Right lobe of liver (tissue), 6 donors: ENCODE data around the gene SLC39A6. TPM values are rescaled to one million over a fixed set of nuclear protein-coding genes. Genes with fewer than 3 reads are reported as not detected.

Source experiments
- ATAC-seq, 4 donors: fragments of 200-7000 bp; cut with Tn5 transposase; one replicate each; pipeline ENCODE4 v1.9.1; 2020; ENCODE audit warnings: mild to moderate bottlenecking in 4 of 4, moderate library complexity in 4 of 4
- DNase-seq, 3 donors: peaks; one replicate each; pipeline ENCODE4 v3.0.0-alpha.2; 2020
- H3K27ac ChIP-seq, 3 donors: fragments of 200-600 bp; one replicate each; pipeline ENCODE4 v1.8.0; 2022
- H3K27me3 ChIP-seq, 2 donors: fragments of 200-600 bp; one replicate each; pipeline ENCODE4 v1.8.0; 2022
- H3K36me3 ChIP-seq, 4 donors: fragments of 200-600 bp; sonication (generic) in 1 of 4; one replicate each; pipeline versions ENCODE4 v1.5.1 to v1.8.0; 2017 to 2022; ENCODE audit warnings: control low read depth in 1 of 4
- H3K4me1 ChIP-seq, 4 donors: fragments of 200-600 bp; sonication (generic) in 1 of 4; one replicate each; pipeline versions ENCODE4 v1.5.1 to v1.8.0; 2017 to 2022; ENCODE audit warnings: control low read depth in 1 of 4
- H3K4me3 ChIP-seq, 3 donors: fragments of 200-600 bp; one replicate each; pipeline ENCODE4 v1.8.0; 2022
- H3K9me3 ChIP-seq, 4 donors: fragments of 200-600 bp; sonication (generic) in 1 of 4; one replicate each; pipeline versions ENCODE4 v1.5.1 to v1.8.0; 2017 to 2022; ENCODE audit warnings: control low read depth in 1 of 4
- POLR2A ChIP-seq: fragments of 450-650 bp; IDR thresholded peaks from one replicate; pipeline ENCODE4 v1.6.1; 2017; ENCODE audit warnings: antibody characterized with exemption, mild to moderate bottlenecking
- WGBS: methylation state at CpG from one replicate; pipeline ENCODE4 v1.1.6; 2018; ENCODE audit warnings: low coverage, low lambda C conversion rate; ENCODE audit not compliant: insufficient coverage; ENCODE audit errors: missing lambda C conversion rate; 5-methylcytosine and 5-hydroxymethylcytosine counted together
- intact Hi-C, 2 donors: fragments of 100-400 bp; cut with DNase I; formaldehyde crosslinking; loops; one replicate each; pipeline versions ENCODE4 v1.11.2 to v1.14.1; 2022
- total RNA-seq, 6 experiments: library from RNA; depleted of rRNA in 2 of 6; stranded (reverse); fragments of >200 nt in 2 of 6; fragmentation: NEBNext Ultra II Directional in 3 of 6; extraction: Animal tissue kit (Norgen Biotek cat#: 25700) in 3 of 6; gene quantifications; one replicate each; pipeline versions ENCODE4 v1.1.0 to v1.2.4, GENCODE V29; 2016 to 2023
- TF ChIP-seq, protein P1 (sequence below), 4 donors: fragments of 200-600 bp in 3 of 4; fragments of 450-650 bp in 1 of 4; IDR thresholded peaks; one replicate each; pipeline versions ENCODE4 v1.5.1 to v1.8.0; 2016 to 2022; ENCODE audit warnings: antibody characterized with exemption in 4 of 4, mild to moderate bottlenecking in 2 of 4
- donor health status: DM: no; HTN: yes; CAD: no.
- donor health status: DM: no; HTN: no; CAD: no.
- donor health status: DM: no; HTN: no; CAD: no.
- donor health status: DM: no; HTN: yes; CAD: no.
- donor health status: DM: no; HTN: yes; CAD: no.

Gene SLC39A6
- total RNA-seq, 6 experiments from 2014 or later = 6.5 to 13.2 (median 8.7) TPM

DNA sequence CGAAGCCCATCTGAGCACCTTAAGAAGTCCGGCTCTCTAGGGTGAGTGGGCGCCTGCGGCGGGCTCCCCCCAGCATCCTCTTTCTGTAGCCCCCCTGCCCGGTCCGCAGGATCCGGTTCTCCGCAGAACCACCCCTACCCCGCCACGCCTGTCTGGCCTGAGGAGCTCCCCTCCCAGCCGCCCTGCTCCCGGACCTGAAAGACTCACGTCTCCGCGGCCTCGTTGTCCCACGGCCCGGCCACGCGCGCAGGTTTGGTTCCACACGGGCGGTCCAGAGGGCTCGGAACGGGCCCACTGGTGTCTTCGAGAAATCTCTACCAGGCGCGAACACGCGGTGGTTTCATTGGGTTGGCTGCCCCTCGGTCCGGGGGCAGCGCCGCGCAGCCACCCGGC, 237 bp downstream of the SLC39A6 start:
- WGBS = 0% methylated on average over 15 of the region's 37 CpGs
- intact Hi-C loops = no loop called here
- Histone ChIP-seq H3K9me3 (no peaks in the 10 kb centered on the region), H3K27me3 (no peaks in the 10 kb centered on the region), H3K36me3 (peaks cover 0 to 9% (median under 1%) of the 10 kb centered on the region in 4 donors), H3K27ac (peak overlapping the region; percentile 96 to 99 (median 99)), H3K4me3 (peak overlapping the region; percentile 65 to 75 (median 65)), H3K4me1 (peaks cover 0 to 24% (median 6%) of the 10 kb centered on the region in 4 donors)
- ATAC-seq (peak in 2 of 4 donors; percentile 0 to 2), DNase-seq (no peak)
- TF ChIP-seq POLR2A = no peak
- TF ChIP-seq, protein P1, sequence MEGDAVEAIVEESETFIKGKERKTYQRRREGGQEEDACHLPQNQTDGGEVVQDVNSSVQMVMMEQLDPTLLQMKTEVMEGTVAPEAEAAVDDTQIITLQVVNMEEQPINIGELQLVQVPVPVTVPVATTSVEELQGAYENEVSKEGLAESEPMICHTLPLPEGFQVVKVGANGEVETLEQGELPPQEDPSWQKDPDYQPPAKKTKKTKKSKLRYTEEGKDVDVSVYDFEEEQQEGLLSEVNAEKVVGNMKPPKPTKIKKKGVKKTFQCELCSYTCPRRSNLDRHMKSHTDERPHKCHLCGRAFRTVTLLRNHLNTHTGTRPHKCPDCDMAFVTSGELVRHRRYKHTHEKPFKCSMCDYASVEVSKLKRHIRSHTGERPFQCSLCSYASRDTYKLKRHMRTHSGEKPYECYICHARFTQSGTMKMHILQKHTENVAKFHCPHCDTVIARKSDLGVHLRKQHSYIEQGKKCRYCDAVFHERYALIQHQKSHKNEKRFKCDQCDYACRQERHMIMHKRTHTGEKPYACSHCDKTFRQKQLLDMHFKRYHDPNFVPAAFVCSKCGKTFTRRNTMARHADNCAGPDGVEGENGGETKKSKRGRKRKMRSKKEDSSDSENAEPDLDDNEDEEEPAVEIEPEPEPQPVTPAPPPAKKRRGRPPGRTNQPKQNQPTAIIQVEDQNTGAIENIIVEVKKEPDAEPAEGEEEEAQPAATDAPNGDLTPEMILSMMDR (IDR thresholded peaks at IDR 0.05) = no peak

DNA sequence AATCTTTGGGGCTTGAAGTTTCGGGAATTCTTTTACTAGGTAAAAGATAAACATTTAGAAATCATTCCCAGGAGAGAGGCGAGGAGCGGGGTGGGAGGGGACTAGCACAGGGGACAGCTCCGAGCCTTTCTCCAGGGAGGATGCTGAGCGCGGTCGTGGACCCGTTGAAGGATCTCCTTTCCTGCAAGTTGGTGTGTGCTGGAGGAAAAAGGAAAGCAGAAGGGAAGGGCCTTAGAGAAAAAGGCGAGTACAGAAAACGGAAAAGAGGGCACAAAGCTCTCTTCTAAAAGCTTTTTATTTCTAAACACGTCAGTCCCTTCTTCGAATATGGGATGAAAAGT, 640 bp downstream of the SLC39A6 start:
- Histone ChIP-seq H3K27me3 (no peaks in the 10 kb centered on the region), H3K36me3 (peaks cover 0 to 12% (median 3%) of the 10 kb centered on the region in 4 donors), H3K4me3 (peak overlapping the region; percentile 65 to 75 (median 65)), H3K27ac (peak overlapping the region in 1 of 3 donors; percentile 99), H3K4me1 (peaks cover 0 to 24% (median 6%) of the 10 kb centered on the region in 4 donors), H3K9me3 (no peaks in the 10 kb centered on the region)
- intact Hi-C loops = no loop called here
- ATAC-seq (peak in 1 of 4 donors; percentile 4), DNase-seq (peak in 1 of 3 donors; percentile 35)
- TF ChIP-seq, protein P1 (IDR thresholded peaks at IDR 0.05) = no peak
- no peak for TF ChIP-seq POLR2A
- WGBS = under 1% methylated on average over 12 of the region's 12 CpGs

DNA sequence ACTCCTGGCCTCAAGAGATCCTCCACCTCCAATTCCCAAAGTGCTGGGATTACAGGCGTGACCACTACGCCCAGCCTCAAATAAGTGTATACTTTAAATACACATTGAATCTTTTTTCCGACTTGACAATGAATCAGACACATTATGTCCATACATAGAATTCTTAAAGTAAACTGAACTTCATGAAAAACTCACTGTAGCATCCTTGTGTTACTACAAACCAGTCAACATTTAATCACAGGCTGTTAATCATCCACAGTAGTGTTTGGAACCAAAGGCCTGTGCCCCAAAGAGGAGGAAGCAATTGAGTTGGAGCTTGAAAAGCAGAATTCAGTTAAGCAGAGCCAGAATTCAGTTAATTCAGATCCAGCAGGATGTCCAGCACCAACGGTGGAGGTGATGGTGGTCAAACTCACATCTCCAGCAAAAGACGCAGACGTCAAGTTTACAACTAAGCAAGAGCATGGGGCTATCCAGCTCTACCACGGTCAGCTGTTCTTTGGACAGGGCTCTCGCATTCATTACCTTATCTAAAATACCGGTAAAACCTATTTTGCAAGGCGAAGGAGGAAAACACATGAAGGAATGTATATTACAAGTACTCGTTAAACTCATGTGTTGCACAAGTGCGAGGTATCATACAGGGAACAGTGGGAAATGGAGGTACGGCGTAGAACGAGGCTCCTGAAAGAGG, 1.2 kb downstream of the SLC39A6 start:
- WGBS = 37% methylated on average over 14 of the region's 15 CpGs
- Histone ChIP-seq H3K4me1 (peaks cover 0 to 24% (median 6%) of the 10 kb centered on the region in 4 donors), H3K9me3 (no peaks in the 10 kb centered on the region), H3K27me3 (no peaks in the 10 kb centered on the region), H3K27ac (no peak overlapping the region), H3K4me3 (peak overlapping the region; percentile 65 to 75 (median 65)), H3K36me3 (peaks cover 0 to 16% (median 4%) of the 10 kb centered on the region in 4 donors)
- ATAC-seq (no peak), DNase-seq (no peak)
- no peak for TF ChIP-seq POLR2A
- TF ChIP-seq, protein P1 (IDR thresholded peaks at IDR 0.05) = no peak
- intact Hi-C loops = no loop called here

DNA sequence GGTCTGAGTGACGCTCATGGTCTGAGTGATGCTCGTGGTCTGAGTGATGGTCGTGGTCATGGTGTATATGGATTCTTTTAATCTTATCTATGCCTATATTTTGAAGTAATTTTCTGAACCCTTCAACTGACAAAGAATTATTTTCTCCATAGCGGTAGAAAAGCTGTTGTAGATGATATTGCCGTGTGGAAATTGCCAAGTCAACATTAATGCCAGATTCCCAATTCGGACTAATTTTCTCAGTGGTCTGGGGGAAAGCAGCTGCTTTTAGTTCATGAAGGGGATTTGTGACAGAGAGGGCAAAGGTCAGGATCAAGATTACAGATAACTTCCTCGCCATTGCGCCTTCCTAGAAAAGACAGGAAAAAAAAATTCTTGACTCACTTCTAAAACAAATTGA, 2.5 kb downstream of the SLC39A6 start:
- TF ChIP-seq POLR2A = no peak
- TF ChIP-seq, protein P1 (IDR thresholded peaks at IDR 0.05) = no peak
- intact Hi-C loops = no loop called here

More for the DNA sequence above, 2.5 kb downstream of the SLC39A6 start:
- no peaks in the 10 kb centered on the region for H3K27me3 ChIP-seq
- no peak for DNase-seq
- 85% methylated on average over 7 of the region's 8 CpGs for WGBS
- no peak overlapping the region for H3K4me3 ChIP-seq
- H3K27ac ChIP-seq = no peak overlapping the region
- no peaks in the 10 kb centered on the region for H3K9me3 ChIP-seq
- H3K36me3 ChIP-seq = peaks cover 0 to 29% (median 4%) of the 10 kb centered on the region in 4 donors
- ATAC-seq = no peak
- H3K4me1 ChIP-seq = peaks cover 0 to 19% (median 6%) of the 10 kb centered on the region in 4 donors
